HEK293T (cell line): ENCODE results near the gene PLSCR3.

Experiments
- ARNT ChIP-seq: fragments of 450-650 bp; IDR thresholded peaks from 2 replicates; pipeline ENCODE4 v1.6.1; 2017; ENCODE audit warnings: mild to moderate bottlenecking
- BHLHE40 ChIP-seq: fragments of 450-650 bp; IDR thresholded peaks from 2 replicates; pipeline ENCODE4 v1.6.1; 2016; ENCODE audit warnings: mild to moderate bottlenecking, moderate library complexity, borderline replicate concordance
- CTBP1 ChIP-seq: fragments of 450-650 bp; IDR thresholded peaks from 2 replicates; pipeline ENCODE4 v1.6.1; 2016; ENCODE audit warnings: borderline replicate concordance
- ELF4 ChIP-seq: fragments of 450-650 bp; IDR thresholded peaks from 2 replicates; pipeline ENCODE4 v1.6.1; 2017; ENCODE audit warnings: antibody characterized with exemption
- FOXA1 ChIP-seq: fragments of 450-650 bp; IDR thresholded peaks from 2 replicates; pipeline ENCODE4 v1.6.1; 2016; ENCODE audit warnings: mild to moderate bottlenecking
- FOXM1 ChIP-seq: fragments of 450-650 bp; IDR thresholded peaks from 2 replicates; pipeline ENCODE4 v1.6.1; 2017; ENCODE audit warnings: mild to moderate bottlenecking, borderline replicate concordance
- HDGF ChIP-seq: fragments of 450-650 bp; IDR thresholded peaks from 2 replicates; pipeline ENCODE4 v1.6.1; 2017; ENCODE audit warnings: antibody characterized with exemption, borderline replicate concordance
- L3MBTL2 ChIP-seq: fragments of 450-650 bp; conservative IDR thresholded peaks from 2 replicates; pipeline ENCODE4 v1.6.1; 2016; ENCODE audit warnings: mild to moderate bottlenecking
- LEF1 ChIP-seq: fragments of 450-650 bp; IDR thresholded peaks from 2 replicates; pipeline ENCODE4 v1.6.1; 2017; ENCODE audit warnings: mild to moderate bottlenecking, borderline replicate concordance
- PKNOX1 ChIP-seq: fragments of 450-650 bp; IDR thresholded peaks from 2 replicates; pipeline ENCODE4 v1.6.1; 2016
- SP1 ChIP-seq: fragments of 450-650 bp; IDR thresholded peaks from 2 replicates; pipeline ENCODE4 v1.6.1; 2017
- SUZ12 ChIP-seq: fragments of 450-650 bp; IDR thresholded peaks from 2 replicates; pipeline ENCODE4 v1.6.1; 2016; ENCODE audit warnings: mild to moderate bottlenecking
- TARDBP ChIP-seq: fragments of 450-650 bp; IDR thresholded peaks from 2 replicates; pipeline ENCODE4 v1.6.1; 2016
- ZNF384 ChIP-seq: fragments of 450-650 bp; IDR thresholded peaks from 2 replicates; pipeline ENCODE4 v1.6.1; 2016

GRCh38 chr17:7438656-7439460, 44.5 kb upstream of the PLSCR3 start:
- TF ChIP-seq HDGF (no peak), TARDBP (no peak), SP1 (no peak), PKNOX1 (no peak), SUZ12 (no peak), BHLHE40 (no peak), FOXA1 (no peak), L3MBTL2 (no peak), LEF1 (no peak), FOXM1 (no peak), ELF4 (no peak), CTBP1 (no peak), ZNF384 (no peak), ARNT (no peak)
